MM.1S (cell line): ENCODE data around the gene TDRD7.

Experiments
- DNase-seq: peaks from one replicate; pipeline ENCODE4 v3.0.0-alpha.2; 2015
- H2AFZ ChIP-seq: fragments of 300-600 bp; sonication (generic); 2 replicates; pipeline ENCODE4 v1.6.0; 2016; ENCODE audit warnings: antibody characterized with exemption, low read length
- H3F3A ChIP-seq: fragments of 300-600 bp; sonication (generic); 2 replicates; pipeline ENCODE4 v1.6.1; 2016; ENCODE audit warnings: mild to moderate bottlenecking, antibody characterized with exemption, low read length, moderate library complexity, mixed read lengths; ENCODE audit not compliant: insufficient read depth
- H3K27ac ChIP-seq: fragments of 300-600 bp; sonication (generic); 2 replicates; pipeline ENCODE4 v1.5.1; 2016; ENCODE audit warnings: mild to moderate bottlenecking, low read length
- H3K27me3 ChIP-seq: fragments of 300-600 bp; sonication (generic); replicated peaks from 2 replicates; pipeline ENCODE4 v1.6.0; 2016; ENCODE audit warnings: low read length; ENCODE audit not compliant: insufficient read depth
- H3K36me3 ChIP-seq: fragments of 300-600 bp; sonication (generic); replicated peaks from 2 replicates; pipeline ENCODE4 v1.6.1; 2016; ENCODE audit warnings: mild to moderate bottlenecking, low read length, mixed read lengths; ENCODE audit not compliant: insufficient read depth
- H3K4me1 ChIP-seq: fragments of 300-600 bp; sonication (generic); 2 replicates; pipeline ENCODE4 v1.6.1; 2016; ENCODE audit warnings: low read length, mixed read lengths
- H3K4me2 ChIP-seq: fragments of 300-600 bp; sonication (generic); 2 replicates; pipeline ENCODE4 v1.6.0; 2016; ENCODE audit warnings: low read depth, low read length
- H3K4me3 ChIP-seq: fragments of 300-600 bp; sonication (generic); 2 replicates; pipeline ENCODE4 v1.5.1; 2016; ENCODE audit warnings: low read length, mixed read lengths
- H3K79me2 ChIP-seq: fragments of 300-600 bp; sonication (generic); 2 replicates; pipeline ENCODE4 v1.6.1; 2016; ENCODE audit warnings: mixed run types, low read length, mixed read lengths
- H3K9ac ChIP-seq: fragments of 300-600 bp; sonication (generic); 2 replicates; pipeline ENCODE4 v1.6.1; 2016; ENCODE audit warnings: low read length, mixed read lengths
- H3K9me2 ChIP-seq: fragments of 300-600 bp; sonication (generic); replicated peaks from 2 replicates; pipeline ENCODE4 v1.6.1; 2016; ENCODE audit warnings: mild to moderate bottlenecking, low read length, mixed read lengths; ENCODE audit not compliant: insufficient read depth
- H3K9me3 ChIP-seq: fragments of 300-600 bp; sonication (generic); replicated peaks from 2 replicates; pipeline ENCODE4 v1.6.1; 2016; ENCODE audit warnings: mild to moderate bottlenecking, low read length, mixed read lengths; ENCODE audit not compliant: insufficient read depth
- H4K20me1 ChIP-seq: fragments of 300-600 bp; sonication (generic); 2 replicates; pipeline ENCODE4 v1.6.1; 2016; ENCODE audit warnings: mild to moderate bottlenecking, low read length, moderate library complexity, mixed read lengths; ENCODE audit not compliant: insufficient read depth
- CTCF ChIP-seq: fragments of 300-600 bp; sonication (generic); IDR thresholded peaks from 2 replicates; pipeline ENCODE4 v1.5.1; 2016; ENCODE audit warnings: antibody characterized with exemption, low read length, mixed read lengths
- EZH2 ChIP-seq: fragments of 300-600 bp; sonication (generic); optimal IDR thresholded peaks from 2 replicates; pipeline ENCODE3; 2017; ENCODE audit warnings: low read depth, mild to moderate bottlenecking, antibody characterized with exemption, low read length, mixed read lengths
- EZH2phosphoT487 ChIP-seq: fragments of 300-600 bp; sonication (generic); IDR thresholded peaks from 2 replicates; pipeline ENCODE4 v1.6.1; 2018; ENCODE audit warnings: antibody characterized with exemption, low read length

The TDRD7 gene

GRCh38 chr9:97508852-97509251 lies 97.0 kb downstream of the TDRD7 start:
- Histone ChIP-seq H3K4me2 (no peak overlapping the region), H3K9me3 (no peaks in the 10 kb centered on the region), H3K9me2 (no peaks in the 10 kb centered on the region), H2AFZ (no peak overlapping the region), H3K79me2 (no peaks in the 10 kb centered on the region; the same call in 1 of the 2 replicates), H3K9ac (no peak overlapping the region), H3K27ac (no peak overlapping the region), H3K36me3 (no peaks in the 10 kb centered on the region), H3K27me3 (no peaks in the 10 kb centered on the region), H4K20me1 (no peaks in the 10 kb centered on the region), H3K4me1 (peaks cover 13% of the 10 kb centered on the region), H3F3A (no peaks in the 10 kb centered on the region), H3K4me3 (no peak overlapping the region)
- TF ChIP-seq EZH2, result no peak
- no peak for TF ChIP-seq CTCF
- no peak for TF ChIP-seq EZH2phosphoT487
- no peak for DNase-seq

GRCh38 chr9:97510797-97511654 lies 99.1 kb downstream of the TDRD7 start:
- Histone ChIP-seq H3K9me3 (no peaks in the 10 kb centered on the region), H3K4me3 (no peak overlapping the region), H3K79me2 (no peaks in the 10 kb centered on the region), H3K36me3 (no peaks in the 10 kb centered on the region), H3K4me1 (peaks cover 13% of the 10 kb centered on the region), H3K27me3 (no peaks in the 10 kb centered on the region), H3K9ac (no peak overlapping the region), H2AFZ (0 out of 2 replicates have a peak overlapping the region, but pooled peaks have one; percentile 9), H3K4me2 (peak overlapping the region; percentile 27; the same call in 1 of the 2 replicates), H3K9me2 (no peaks in the 10 kb centered on the region), H3K27ac (no peak overlapping the region), H4K20me1 (no peaks in the 10 kb centered on the region), H3F3A (no peaks in the 10 kb centered on the region)
- TF ChIP-seq CTCF, result no peak
- TF ChIP-seq EZH2phosphoT487, result no peak
- no peak for TF ChIP-seq EZH2
- peak; percentile 9 for DNase-seq

GRCh38 chr9:97511655-97512427 lies 99.9 kb downstream of the TDRD7 start:
- H3K27ac ChIP-seq, result no peak overlapping the region
- no peak for DNase-seq

More at GRCh38 chr9:97511655-97512427, 99.9 kb downstream of the TDRD7 start:
- Histone ChIP-seq H2AFZ (no peak overlapping the region), H4K20me1 (no peaks in the 10 kb centered on the region), H3K79me2 (no peaks in the 10 kb centered on the region), H3K4me3 (no peak overlapping the region), H3K36me3 (no peaks in the 10 kb centered on the region), H3K9me3 (no peaks in the 10 kb centered on the region), H3K9ac (no peak overlapping the region), H3K27me3 (no peaks in the 10 kb centered on the region), H3K4me2 (no peak overlapping the region; the same call in 1 of the 2 replicates), H3K9me2 (no peaks in the 10 kb centered on the region), H3F3A (no peaks in the 10 kb centered on the region), H3K4me1 (peaks cover 13% of the 10 kb centered on the region)
- TF ChIP-seq CTCF (no peak), EZH2phosphoT487 (no peak), EZH2 (no peak)
